Astrocyte of the cerebellum (primary cell): Measurements from ENCODE around the gene SPACA5B.
"Not testable (repeated sequence)": the region's sequence is repeated elsewhere in the genome, so short reads cannot be mapped to it uniquely, and the experiment has no call there.

Source experiments
- DNase-seq: peaks from one replicate; pipeline ENCODE4 v3.0.0-alpha.2; 2011; ENCODE audit warnings: low read depth
- H3K4me3 ChIP-seq: 2 replicates; pipeline ENCODE4 v1.5.1; 2011; ENCODE audit warnings: mild to moderate bottlenecking, low read depth, low read length, moderate library complexity
- in situ Hi-C: cut with HindIII; loops from 2 replicates; pipeline ENCODE4 v1.10.0; 2017; ENCODE audit warnings: low sequenced_read_pairs
- TF ChIP-seq, protein P1 (sequence below): IDR thresholded peaks from 2 replicates; pipeline ENCODE4 v1.5.1; 2012; ENCODE audit warnings: low read length, low read depth, moderate library complexity, mild to moderate bottlenecking; ENCODE audit errors: missing control alignments

Gene SPACA5B

GRCh38 chrX:48107717-48108116 lies 22.7 kb upstream of the SPACA5B start:
- no peak for DNase-seq
- in situ Hi-C loops = no loop called here
- TF ChIP-seq, protein P1, sequence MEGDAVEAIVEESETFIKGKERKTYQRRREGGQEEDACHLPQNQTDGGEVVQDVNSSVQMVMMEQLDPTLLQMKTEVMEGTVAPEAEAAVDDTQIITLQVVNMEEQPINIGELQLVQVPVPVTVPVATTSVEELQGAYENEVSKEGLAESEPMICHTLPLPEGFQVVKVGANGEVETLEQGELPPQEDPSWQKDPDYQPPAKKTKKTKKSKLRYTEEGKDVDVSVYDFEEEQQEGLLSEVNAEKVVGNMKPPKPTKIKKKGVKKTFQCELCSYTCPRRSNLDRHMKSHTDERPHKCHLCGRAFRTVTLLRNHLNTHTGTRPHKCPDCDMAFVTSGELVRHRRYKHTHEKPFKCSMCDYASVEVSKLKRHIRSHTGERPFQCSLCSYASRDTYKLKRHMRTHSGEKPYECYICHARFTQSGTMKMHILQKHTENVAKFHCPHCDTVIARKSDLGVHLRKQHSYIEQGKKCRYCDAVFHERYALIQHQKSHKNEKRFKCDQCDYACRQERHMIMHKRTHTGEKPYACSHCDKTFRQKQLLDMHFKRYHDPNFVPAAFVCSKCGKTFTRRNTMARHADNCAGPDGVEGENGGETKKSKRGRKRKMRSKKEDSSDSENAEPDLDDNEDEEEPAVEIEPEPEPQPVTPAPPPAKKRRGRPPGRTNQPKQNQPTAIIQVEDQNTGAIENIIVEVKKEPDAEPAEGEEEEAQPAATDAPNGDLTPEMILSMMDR = no peak
- no peak overlapping the region for H3K4me3 ChIP-seq

GRCh38 chrX:48125286-48125685 lies 5.1 kb upstream of the SPACA5B start:
- in situ Hi-C loops, H3K4me3 ChIP-seq, DNase-seq: not testable (repeated sequence)

GRCh38 chrX:48132308-48132844 lies 1.9 kb downstream of the SPACA5B start:
- in situ Hi-C loops = not testable (repeated sequence)

GRCh38 chrX:48139076-48139475 lies 8.7 kb downstream of the SPACA5B start:
- DNase-seq, H3K4me3 ChIP-seq, in situ Hi-C loops: not testable (repeated sequence)

More at GRCh38 chrX:48132308-48132844, 1.9 kb downstream of the SPACA5B start:
- H3K4me3 ChIP-seq, DNase-seq: not testable (repeated sequence)

GRCh38 chrX:48141810-48142508 lies 11.5 kb downstream of the SPACA5B start:
- H3K4me3 ChIP-seq, in situ Hi-C loops, DNase-seq: not testable (repeated sequence)

- in situ Hi-C loops, H3K4me3 ChIP-seq, DNase-seq: not testable (repeated sequence)
Measured at GRCh38 chrX:48142697-48143096, 12.3 kb downstream of the SPACA5B start.

GRCh38 chrX:48153769-48154168 lies 23.3 kb downstream of the SPACA5B start:
- no peak overlapping the region for H3K4me3 ChIP-seq
- in situ Hi-C loops = no loop called here
- TF ChIP-seq, protein P1 = no peak
- no peak for DNase-seq

DNA sequence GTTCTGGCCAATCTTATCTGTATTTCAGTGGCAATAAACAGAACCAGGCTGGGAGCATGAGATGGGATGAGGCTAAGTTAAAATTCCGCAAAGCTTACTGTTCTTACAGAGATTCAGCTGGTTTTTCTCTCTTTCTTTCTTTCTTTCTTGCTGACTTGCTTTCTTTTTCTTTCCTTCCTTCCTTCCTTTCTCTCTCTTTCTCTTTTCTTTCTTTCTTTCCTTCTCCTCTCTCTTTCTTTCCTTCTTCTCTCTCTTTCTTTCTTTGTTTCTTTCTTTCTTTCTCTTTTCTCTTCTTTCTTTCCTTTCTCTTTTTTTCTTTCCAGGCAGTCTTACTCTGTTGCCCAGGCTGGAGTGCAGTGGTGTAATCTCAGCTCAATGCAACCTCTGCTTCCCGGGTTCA lies 24.4 kb downstream of the SPACA5B start:
- in situ Hi-C loops = no loop called here
- no peak for DNase-seq
- H3K4me3 ChIP-seq = no peak overlapping the region
- TF ChIP-seq, protein P1 = no peak

DNA sequence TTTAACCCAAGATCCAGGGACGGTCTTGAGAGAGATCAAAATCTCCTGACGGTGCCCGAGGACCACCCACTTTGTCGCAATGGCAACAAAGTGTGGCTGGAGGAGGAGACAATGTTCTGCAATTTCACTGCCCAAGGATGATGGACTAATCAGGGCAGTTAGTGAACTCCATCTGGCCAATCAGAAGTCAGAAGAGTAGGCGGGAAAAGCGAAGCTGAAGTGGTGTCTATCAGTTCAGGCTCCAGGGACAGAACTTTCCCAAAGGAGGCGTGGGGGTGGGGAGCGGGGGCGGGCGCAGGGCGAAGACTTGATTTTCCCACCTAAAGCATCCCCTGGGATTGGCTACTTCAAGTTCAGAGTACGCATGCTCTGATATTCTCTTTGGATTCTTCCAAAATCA lies 25.6 kb downstream of the SPACA5B start:
- H3K4me3 ChIP-seq = no peak overlapping the region
- in situ Hi-C loops = no loop called here
- TF ChIP-seq, protein P1 = no peak
- no peak for DNase-seq
